HG03378 (cell line): ENCODE data around the gene PAX5.

Experiments
- ATAC-seq: cut with Tn5 transposase; IDR thresholded peaks from one replicate; pipeline ENCODE4 v1.9.1; 2021; ENCODE audit warnings: mild to moderate bottlenecking, moderate library complexity; ENCODE audit not compliant: unreplicated experiment

PAX5 gene

DNA sequence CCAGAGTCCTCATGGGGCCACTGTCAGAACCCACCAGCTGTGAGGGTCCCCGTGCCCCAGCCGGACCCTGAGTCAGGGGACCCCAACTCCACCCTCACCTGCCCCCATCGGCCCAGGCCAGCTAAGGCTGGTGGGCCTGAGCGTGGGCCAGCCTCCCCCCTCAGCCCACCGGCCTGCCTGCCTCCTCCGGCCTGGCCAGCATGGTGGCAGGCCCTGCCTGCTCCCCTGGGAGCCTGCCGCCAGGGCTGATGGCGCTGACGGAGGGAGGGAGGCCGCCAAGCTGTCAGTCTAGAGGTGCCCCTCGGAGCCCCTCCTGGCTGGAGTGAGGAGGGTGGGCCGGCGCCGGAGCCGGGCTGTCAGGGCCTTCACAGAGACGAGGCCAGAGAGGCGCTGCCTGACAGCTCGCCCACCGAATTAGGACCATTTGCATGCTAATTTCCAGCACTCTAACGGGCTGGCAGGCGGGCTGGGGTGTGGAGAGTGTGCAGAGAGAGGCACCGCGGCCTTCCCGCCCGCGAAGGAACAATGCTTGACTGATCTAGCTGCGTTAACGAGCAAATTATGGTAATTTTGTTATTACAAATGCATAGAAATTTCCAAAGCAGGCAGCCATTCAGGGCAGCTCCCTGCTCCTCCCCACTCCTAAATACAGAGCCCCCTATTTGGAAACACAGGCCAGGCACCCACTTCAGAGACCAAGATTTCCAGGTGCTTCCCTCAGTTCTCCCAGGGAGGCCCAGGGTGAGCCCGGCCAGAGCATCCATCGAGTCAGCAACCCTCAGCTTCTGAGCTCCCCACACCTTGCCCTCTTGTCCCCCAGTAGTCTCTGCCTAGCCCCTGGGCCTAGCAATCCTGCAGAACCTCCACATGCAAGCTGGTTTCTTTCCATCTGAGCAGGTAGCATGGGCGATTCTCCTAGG, 169.3 kb downstream of the PAX5 start:
- ATAC-seq, result no peak

GRCh38 chr9:36862206-36863145, 171.6 kb downstream of the PAX5 start:
- no peak for ATAC-seq

- no peak for ATAC-seq
Measured at GRCh38 chr9:36861528-36862205, 172.4 kb downstream of the PAX5 start.

DNA sequence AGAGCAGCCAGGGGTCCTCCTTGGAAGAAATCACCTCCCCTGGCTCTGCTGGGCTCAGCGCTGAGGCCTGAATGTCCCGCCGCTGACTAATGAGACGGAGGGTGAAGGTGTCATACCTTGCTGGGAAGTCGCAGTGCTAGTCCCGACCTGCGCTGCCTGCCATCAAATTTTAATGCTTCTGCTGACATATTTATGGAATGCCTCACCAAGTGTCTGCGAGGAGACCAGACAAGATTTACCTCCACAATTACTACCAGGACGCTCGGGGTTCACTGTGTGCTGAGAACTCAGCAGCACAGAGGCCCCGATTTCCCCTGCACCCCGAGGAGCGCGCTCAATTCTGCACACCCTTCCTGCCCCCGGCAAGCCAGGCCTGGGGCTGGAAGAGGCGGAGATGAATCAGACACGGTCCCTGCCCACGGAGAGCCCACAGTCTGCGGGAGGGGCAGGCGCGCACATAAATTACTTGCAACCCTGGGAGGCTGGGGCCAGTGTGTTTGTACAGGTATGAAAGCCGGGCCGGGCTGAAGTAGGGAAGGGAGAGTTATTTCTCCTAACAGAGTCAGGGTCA, 175.2 kb downstream of the PAX5 start:
- ATAC-seq, result no peak

- ATAC-seq, result no peak
Measured at GRCh38 chr9:36855448-36856315, 178.4 kb downstream of the PAX5 start.

GRCh38 chr9:36854751-36855150, 179.3 kb downstream of the PAX5 start:
- ATAC-seq, result no peak

DNA sequence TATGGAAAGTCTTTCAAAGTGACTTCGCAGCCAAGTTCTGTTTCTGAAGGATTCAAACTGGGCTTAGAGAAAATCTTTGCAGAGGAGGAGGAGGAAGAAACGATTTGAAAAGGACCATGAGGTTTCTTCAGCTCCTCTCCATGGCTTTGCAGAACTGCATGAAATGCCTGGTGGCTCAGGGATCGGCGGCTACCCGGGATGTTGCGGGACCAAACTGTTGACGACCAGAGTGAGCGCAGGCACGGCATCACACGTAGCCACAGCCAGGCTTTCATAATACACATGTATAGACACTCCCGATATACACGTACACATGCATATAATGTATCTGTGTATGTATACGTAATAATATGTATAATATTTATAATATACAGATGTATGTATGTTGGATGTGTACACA, 180.0 kb downstream of the PAX5 start:
- no peak for ATAC-seq

GRCh38 chr9:36853233-36853632, 180.8 kb downstream of the PAX5 start:
- ATAC-seq, result no peak

GRCh38 chr9:36849943-36850342, 184.1 kb downstream of the PAX5 start:
- no peak for ATAC-seq

DNA sequence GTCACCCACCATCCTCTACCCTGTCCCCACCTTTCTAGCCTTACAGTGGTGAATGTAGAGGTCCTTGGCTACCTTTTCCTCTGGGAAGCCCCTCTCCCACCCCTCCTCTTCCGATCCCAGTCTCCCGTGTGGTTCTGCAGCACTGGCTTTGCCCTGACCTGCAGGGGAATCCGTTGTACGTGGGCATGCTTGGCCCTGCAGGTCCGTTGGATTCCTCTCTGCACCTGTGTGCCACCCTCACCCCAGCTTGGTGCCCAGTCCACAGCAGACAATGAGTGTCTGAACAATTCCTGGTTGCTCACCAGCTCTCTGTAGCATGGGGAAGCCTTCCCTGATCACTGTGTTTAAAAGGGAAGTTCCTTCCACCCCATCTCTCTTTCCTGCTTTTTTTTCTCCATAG, 185.1 kb downstream of the PAX5 start:
- ATAC-seq, result no peak

GRCh38 chr9:36847781-36848673, 186.0 kb downstream of the PAX5 start:
- no peak for ATAC-seq

- ATAC-seq, result no peak
Measured at GRCh38 chr9:36846621-36847020, 187.4 kb downstream of the PAX5 start.

DNA sequence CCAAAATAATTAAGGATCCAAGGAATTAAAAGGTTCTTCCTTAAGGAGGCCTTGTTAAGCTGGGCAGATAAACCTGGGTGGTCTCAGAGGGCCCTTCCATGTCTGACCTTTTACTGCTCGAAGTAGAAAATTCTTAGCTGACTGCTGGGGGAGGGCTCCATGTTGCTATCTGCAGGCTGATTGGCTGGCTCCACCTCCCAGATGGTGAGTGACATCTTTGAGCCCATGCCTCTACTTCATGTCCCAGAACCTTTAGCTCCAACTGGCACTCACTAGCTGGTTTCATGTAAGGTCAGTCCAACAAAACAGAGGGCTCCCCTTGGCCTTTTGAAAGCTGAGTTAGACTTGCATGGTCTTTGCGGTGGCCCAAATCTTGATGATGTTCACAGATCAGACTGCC, 188.2 kb downstream of the PAX5 start:
- no peak for ATAC-seq

GRCh38 chr9:36844961-36845360, 189.1 kb downstream of the PAX5 start:
- no peak for ATAC-seq

DNA sequence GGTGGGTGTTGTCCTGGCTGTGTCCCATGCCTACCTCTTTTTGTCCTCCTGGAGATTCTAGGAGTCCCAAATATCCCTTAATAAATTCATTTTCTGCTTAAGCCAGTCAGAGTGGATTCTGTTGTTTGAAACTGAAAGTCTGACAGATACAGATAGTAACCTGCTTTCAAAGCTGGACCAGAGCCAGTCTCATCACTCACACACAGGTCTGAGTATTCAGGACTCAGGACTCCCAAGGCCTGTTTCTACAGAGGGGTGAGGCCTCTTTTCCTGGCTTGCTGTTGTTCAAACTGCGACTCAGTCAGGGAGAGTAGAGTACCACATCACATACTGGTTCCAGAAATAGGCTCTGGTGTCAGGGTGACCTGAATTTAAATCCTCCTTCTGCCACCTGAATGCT, 190.1 kb downstream of the PAX5 start:
- no peak for ATAC-seq

DNA sequence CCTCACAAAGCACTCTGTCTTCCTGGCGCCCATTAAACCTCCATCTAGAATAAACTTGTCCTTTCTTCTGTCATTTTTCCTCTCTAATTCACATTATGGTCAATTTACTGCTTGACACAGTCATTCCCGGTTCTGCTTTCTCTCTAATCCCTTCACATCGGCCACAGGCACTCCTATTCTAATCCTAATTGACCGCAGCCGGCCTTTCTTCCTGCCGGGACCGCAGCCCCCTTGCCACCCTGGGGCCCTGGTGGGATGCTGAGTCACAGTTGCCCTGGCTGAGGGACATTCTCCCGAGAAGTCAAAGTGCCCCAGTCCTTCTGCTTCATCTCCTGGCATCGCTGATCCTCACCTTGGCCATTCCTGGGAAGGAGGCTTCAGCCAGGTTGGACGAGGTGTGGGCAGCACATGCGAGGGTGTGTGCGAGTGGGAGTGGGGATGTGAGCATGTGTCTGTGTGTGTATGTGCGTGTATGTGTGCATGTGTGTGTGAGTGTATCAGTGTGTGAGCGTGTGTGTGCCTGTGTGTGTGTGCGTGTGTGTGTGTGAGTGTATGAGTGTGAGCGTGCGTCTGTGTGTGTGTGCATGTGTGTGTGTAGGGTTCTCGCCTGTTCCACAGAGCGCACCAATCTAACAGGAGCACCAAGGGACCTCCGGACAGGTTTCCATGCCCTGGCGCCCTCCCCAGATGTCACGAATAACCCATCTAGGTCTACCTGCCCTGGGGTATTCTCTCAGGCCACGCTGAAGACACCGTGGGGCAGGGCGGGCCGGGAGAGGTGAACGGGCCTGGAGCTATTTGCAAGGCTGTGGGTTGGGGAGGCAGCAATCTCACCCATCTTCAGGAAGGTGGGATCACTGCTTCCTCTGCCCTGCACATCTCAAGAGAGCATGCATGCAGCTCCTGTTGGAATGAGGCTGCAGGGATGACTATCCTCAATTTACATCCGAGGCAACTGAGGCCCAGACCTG, 191.2 kb downstream of the PAX5 start:
- ATAC-seq, result no peak

DNA sequence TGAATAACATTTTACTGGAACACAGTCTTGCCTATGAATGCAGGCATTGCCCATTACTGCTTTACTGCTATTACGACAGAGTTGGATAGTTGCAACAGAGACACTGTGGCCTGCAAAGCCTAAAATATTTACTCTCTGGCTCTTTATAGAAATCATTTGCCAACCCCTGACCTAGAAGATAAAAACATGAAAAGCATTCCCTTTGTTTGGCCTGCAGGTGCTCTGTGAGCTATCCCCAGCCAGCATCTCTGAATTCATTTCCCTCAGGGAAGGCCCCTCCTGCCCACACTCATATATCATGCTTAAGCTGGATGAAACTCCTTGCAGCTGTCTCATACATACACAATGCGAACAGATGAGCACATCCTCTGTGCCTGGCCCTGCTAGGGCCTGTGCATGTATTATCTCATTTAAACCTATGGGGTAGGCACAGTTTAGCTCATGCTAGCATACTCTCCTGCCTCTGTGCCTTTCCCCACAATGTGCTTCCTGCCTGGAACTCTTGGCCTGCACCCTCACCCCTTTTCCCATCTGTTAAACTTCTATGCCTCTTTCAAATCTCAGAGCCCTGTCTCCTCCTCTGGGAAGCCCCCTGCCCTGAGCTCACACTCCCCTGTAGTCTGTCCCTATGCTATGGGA, 193.1 kb downstream of the PAX5 start:
- ATAC-seq, result no peak
